SKM-1 (cell line): Measurements from ENCODE around the gene RAPGEF6.
A peak's percentile ranks its signal among the peaks of the same experiment; 100 is the strongest.
"Not testable (repeated sequence)": the region's sequence is repeated elsewhere in the genome, so short reads cannot be mapped to it uniquely, and the experiment has no call there.

ENCODE experiments used
- DNase-seq: peaks from one replicate; lab custom pipeline; 2025; ENCODE audit not compliant: unreplicated experiment; lab: John Stamatoyannopoulos, UW

RAPGEF6 gene

GRCh38 chr5:131436081-131436480 is 198.9 kb downstream of the RAPGEF6 start:
- DNase-seq, result no peak

GRCh38 chr5:131433109-131433508 is 201.9 kb downstream of the RAPGEF6 start:
- DNase-seq, result no peak

- no peak for DNase-seq
Measured at GRCh38 chr5:131431794-131432193, 203.2 kb downstream of the RAPGEF6 start.

DNA sequence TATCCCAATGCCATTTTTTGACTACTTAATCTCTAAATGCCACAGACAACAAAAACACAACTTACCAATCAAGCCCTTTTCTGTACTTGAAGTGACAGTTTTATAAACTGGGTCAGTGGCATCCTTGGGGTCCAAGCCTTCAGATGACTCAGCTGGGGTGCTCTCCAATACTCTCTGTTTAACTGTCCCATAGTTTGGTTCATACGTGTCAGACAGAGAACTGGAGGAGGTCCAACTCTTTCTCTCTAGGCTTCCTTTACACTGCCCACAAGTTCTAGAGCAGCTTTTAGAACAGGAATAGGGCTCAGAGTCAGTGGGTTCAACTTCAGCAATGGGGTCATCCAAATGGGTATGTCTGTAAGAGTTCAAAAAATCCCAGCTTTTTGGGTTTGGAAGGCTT is 204.2 kb downstream of the RAPGEF6 start:
- no peak for DNase-seq

DNA sequence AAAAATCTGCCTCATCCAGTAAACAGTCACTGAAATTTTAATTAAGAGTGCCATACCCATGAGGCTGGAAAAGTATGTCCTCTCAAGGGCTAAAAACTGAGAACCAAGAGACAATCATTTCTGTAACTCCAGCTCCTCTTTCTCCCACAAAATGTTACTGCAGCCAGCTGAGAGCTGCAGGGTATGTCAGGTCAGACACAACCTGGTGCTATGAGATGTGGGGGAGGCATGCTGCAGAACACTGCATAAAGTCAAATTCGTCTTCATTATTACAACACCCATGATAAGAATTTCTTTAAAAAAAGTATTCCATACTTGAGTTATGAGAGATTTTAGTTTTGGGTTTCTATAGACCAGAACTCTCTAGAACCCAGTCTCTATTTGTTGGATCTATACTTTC is 209.0 kb downstream of the RAPGEF6 start:
- no peak for DNase-seq

GRCh38 chr5:131423056-131423455 is 212.0 kb downstream of the RAPGEF6 start:
- DNase-seq, result no peak

DNA sequence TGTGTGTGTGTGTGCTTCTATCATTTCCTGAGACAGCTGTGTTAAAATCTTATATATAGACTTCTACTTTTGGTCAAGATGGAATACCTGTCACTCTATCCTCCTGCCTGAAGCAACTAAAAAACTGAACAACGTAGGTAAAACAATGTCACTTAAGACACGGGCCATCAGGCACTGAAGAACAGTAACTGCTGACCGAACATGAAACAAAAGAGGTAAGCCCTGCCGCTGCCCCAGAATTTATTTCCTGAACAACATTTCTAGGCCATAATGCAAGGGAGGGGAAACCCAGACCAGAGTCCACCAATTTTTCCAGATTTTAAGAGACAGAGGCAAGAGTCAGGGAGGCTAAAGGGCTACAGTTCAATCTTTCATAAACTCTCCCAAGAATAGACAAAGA is 215.2 kb downstream of the RAPGEF6 start:
- DNase-seq, result no peak

GRCh38 chr5:131418846-131419245 is 216.2 kb downstream of the RAPGEF6 start:
- no peak for DNase-seq

DNA sequence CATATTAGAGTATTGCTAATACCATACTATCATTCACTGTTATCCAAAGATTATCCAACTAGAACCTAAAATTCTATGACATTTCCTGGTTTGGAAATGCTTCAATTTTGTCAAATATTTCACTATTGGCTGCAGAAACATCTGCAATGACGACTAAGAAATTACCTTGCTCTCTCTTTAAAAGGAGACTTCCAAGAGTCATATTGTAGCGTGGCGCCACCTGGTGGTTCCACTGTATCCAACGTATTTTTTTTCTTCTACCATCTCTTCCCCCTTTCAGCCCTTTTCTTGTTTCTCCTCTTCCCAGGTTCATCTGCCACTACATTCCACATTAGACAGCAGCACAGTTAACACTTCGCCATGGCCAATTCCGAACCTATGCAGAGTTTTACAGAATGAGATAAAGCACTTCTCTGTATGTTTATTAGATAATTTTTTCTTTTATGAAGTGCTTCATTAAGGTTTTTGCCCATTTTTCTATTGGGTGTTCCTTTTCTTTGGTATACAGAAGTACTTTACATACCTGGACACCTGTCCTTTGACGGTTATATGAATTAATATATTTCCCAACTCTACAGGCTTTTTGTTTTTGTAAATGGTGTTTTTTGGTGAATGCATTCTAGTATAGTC is 217.7 kb downstream of the RAPGEF6 start:
- DNase-seq, result peak; percentile 71

- DNase-seq, result no peak
Measured at GRCh38 chr5:131416729-131417128, 218.3 kb downstream of the RAPGEF6 start.

GRCh38 chr5:131413605-131414559 is 221.1 kb downstream of the RAPGEF6 start:
- DNase-seq, result no peak

DNA sequence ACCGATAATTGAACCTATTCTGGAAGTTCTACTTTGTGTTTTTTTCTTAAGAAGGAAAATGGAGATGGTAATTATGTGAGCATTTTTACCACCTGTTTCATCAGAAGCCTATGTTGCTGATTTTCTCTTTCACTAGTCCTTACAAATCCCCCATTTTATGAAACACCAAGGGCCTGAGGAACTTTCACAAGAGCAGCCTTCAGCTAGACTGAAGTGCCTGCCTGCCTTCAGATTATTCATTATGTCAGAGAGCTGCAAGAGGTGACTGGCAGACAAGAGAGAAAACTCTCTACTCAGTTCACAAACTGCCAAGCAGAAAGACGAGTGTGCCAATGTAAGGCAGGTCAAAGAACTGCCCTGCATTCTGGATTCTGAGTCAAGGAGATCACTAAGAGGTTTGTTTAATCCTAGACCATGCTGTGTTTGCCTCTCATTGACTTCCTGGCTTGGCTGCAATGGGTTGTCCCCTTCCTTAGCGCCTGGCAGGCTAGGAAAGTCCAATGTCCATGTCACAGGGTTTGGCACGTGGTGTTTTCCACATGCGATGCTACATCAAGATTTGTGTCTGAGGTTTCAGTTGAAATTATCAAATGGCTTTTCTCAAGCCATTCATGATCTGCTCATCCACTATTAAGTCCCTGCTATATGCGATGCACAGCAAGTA is 227.9 kb downstream of the RAPGEF6 start:
- DNase-seq, result no peak

DNA sequence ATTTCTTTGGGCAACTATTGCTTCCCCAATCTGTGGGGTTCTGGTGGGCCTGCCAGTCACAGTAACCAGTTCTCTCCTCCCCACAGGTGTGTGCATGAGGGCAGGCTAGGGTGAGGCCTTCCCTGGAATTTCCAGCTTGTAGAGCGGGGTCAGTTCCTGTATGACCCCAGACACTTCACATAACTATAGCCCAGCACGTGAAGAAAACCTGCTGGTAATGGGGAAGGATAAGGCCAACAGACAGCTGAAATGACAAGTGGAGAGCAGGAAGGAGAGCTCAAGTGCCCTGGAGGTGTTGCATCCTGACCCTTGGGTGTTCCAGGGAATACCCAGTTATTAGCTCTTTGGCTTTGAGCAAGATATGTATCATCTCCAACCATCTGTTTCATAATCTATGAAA is 229.0 kb downstream of the RAPGEF6 start:
- DNase-seq, result no peak

DNA sequence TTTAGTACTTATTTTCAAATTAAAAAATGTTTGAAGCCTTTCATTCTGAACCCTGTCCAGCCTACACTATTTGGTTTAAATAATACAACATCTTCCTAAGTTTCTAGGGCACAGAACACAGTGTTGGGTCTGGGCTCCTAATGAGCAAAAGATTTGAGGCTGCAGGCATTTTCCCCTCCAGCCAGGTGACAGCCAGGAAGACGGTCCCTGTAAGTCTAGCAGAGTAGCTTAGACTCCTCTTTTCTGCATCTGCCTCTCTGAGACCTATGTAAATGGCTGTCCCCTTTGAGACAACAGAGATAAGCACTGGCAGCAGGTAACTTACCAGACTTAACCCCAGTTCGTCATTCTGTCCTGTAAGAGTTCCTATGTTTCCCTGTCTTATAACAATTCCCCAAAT is 229.4 kb downstream of the RAPGEF6 start:
- DNase-seq, result no peak

GRCh38 chr5:131400585-131400984 is 234.4 kb downstream of the RAPGEF6 start:
- DNase-seq, result no peak

DNA sequence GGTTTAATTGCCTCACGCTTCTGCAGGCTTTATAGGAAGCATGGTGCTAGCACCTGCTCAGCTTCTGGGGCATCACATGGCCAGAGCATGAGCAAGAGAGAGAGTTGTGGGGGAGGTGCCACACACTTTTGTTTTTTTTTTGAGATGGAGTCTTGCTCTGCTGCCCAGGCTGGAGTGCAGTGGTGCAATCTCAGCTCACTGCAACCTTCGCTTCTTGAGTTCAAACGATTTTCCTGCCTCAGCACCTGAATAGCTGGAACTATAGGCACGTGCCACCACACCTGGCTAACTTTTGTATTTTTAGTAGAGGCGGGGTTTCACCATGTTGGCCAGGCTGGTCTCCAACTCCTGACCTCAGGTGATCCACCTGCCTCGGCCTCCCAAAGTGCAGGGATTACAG is 236.0 kb downstream of the RAPGEF6 start:
- not testable (repeated sequence) for DNase-seq

DNA sequence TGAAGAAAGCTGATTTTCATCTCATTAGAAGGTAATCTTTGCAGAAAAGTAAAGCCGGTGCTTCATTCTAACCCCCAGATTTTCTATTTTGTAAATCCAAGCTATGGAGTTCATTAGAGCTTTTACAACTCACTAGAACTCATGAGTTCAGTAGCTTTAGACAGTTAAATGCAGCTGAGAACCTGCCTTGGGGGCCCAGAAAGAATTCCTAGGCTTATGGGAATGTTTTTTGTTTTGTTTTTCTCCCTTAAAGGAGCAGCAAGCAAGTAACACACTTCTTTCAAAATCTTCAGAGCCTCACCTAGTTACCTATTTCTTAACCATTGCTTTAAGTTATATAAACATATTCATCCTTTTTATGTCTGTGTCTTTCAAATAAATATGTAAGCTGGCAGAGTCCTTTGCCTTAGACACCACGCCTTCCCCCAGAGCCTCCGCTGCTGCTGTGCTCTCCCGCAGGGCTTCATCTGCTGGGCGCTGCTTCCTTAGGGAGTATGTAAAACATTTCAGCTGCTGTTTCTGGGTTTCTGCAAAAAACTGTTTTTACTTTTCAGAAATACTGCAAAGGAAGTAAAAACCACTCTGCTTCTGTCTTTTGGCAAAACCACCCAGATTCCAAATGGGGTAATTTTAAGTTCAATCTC is 238.3 kb downstream of the RAPGEF6 start:
- no peak for DNase-seq

GRCh38 chr5:131396015-131396414 is 239.0 kb downstream of the RAPGEF6 start:
- DNase-seq, result no peak

DNA sequence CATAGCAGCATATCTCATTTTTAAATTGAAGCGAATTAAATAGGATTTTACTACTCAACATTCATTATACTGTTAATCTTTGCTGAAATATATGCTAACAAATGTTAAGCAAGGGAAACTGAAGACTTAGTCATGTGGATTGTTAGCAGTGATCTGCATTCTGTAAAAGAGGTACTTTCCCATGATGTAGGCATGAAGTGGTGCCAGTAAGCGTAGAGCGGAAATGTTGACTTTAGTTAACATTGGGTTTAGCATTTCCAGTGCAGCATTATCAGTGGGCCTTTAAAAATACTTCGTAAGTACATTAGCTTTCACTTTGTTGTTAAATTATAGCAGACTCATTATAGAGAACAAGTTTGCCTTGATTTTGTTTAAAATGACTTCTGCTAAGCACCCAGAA is 240.9 kb downstream of the RAPGEF6 start:
- no peak for DNase-seq

DNA sequence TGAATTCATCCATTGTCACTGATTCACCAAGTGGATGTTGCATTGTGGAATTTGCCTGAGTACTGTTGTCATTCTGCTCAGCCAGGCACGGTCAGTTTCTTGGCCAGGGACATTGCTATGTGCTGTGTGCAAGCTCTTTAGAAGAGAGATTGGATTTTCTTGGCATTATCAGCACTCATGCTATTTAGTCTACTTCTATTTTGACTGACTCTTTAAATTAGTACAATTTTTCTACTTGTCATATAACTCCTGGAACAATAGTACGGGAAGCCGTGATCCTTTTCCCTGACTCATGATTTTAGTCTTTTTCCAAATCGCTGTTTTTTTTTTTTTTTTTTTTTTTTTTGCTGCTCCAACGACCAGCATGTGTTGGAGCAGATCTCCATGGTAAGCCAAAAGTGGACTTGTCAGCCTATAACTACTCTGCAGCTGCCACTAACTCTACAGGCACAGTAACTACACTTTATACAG is 241.5 kb downstream of the RAPGEF6 start:
- no peak for DNase-seq

DNA sequence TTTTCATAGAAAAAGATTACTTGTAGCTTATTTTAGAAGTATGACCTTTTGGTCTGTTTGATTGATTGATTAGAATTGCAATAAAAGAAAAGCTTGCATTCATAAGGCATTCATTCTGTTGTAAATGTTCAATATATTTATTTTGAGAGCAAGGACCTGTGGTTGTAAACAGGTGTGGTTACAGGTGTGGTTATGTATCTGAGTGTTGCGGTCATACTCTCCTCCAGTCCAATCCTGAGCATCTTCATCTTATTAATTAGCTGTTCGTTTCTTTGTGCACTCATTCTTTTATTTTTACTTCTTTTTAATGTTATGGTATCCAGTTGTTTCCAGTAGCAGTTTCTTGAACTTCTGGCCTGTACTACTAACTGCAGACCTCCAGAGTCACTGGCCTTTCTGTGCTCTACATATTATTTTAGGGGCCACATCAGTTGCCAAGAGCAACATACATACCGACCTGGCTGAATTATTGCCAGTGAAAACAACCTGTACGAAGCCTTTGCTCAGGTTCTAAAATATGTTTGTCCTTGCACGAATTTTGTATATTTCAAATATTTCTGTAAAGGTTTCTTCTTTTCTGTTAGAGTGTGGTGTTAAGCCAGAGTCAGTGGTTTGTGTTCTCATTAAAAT is 242.4 kb downstream of the RAPGEF6 start:
- no peak for DNase-seq
